ENCODE results near the gene ATP6V0D1. TPM values are rescaled to one million over a fixed set of nuclear protein-coding genes. Genes with fewer than 3 reads are reported as not detected.
A peak's percentile ranks its signal among the peaks of the same experiment; 100 is the strongest.

The ATP6V0D1 gene
- polyA plus RNA-seq, 1 donor from 2014 or later, result 188 TPM

DNA sequence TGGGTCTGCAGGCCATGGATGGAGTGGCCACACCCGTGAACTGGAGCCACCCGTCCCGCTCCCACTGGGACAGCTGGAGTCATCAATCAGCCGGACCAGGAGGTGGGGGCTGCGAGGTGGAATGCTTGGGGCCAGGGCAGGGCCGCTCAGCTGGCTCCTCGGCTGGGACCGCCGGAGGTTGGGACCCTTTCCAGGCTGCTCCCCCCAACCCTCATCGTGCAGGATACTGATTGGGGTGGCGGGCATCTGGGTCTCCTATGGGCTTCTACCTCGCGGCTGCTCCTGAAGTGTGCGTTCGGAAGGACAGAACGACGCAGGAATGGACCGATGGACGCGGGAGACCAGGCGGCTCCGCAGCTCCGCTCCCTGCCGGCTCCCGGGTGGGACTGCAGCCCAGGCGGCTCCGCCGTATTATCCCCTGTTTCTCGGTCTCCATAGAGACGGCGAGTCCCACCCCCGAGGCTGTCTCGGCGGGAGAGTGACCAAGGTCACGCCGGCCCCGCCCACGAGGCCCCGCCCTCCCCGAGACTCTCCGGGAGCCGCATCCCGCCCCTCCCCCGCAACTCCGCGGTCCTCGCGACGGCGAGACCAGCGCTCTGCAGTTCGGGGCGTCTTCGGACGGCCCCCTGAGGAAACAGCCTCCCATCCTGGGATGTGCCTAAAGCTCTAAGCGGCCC is 87.7 kb downstream of the ATP6V0D1 start, which contains the start of gene TPPP3:
Gene TPPP3 (minus strand): TSS at position 388 of the 677 bp plus-strand sequence. CDS start 2,387 bp downstream, outside the sequence.
- no peaks in the 10 kb centered on the region for H3F3A ChIP-seq (ENCODE audit: insufficient read depth, low read length, poor library complexity, severe bottlenecking)
- no peaks in the 10 kb centered on the region for H3K27me3 ChIP-seq (ENCODE audit: insufficient read depth, low read depth, low read length)
- no peaks in the 10 kb centered on the region for H3K9me3 ChIP-seq (ENCODE audit: low read length)
- no peaks in the 10 kb centered on the region for H3K79me2 ChIP-seq (replicated peaks; ENCODE audit: insufficient read depth, low read length)
- no peak within 1 kb of the TSS for H3K9ac ChIP-seq (ENCODE audit: low read length)
- H3K36me3 ChIP-seq (ENCODE audit: insufficient read depth, low read length), result no peaks in the 10 kb centered on the region
- H3K9me2 ChIP-seq (ENCODE audit: insufficient read depth, low read length), result no peaks in the 10 kb centered on the region
- H3K27ac ChIP-seq (ENCODE audit: low read length), result no peak within 1 kb of the TSS
- H3K4me3 ChIP-seq (ENCODE audit: low read length), result peak within 1 kb of the TSS; percentile 50
- no peaks in the 10 kb centered on the region for H4K20me1 ChIP-seq (ENCODE audit: insufficient read depth)
- H2AFZ ChIP-seq (ENCODE audit: low read depth, low read length), result no peak within 1 kb of the TSS
- H3K4me2 ChIP-seq (ENCODE audit: low read length), result no peak within 1 kb of the TSS
- TF ChIP-seq POLR2AphosphoS5 (IDR thresholded peaks at IDR 0.05) (no peak), EZH2 (IDR thresholded peaks at IDR 0.05; ENCODE audit: borderline replicate concordance, insufficient read depth, low read length, poor library complexity, severe bottlenecking) (no peak), EP300 (conservative IDR thresholded peaks at IDR 0.05; ENCODE audit: poor library complexity, severe bottlenecking) (no peak), SMC3 (conservative IDR thresholded peaks at IDR 0.05; ENCODE audit: poor library complexity) (peak; percentile 27), TAF1 (IDR thresholded peaks at IDR 0.05; ENCODE audit: low read depth) (no peak), REST (IDR thresholded peaks at IDR 0.05; ENCODE audit: borderline replicate concordance) (no peak), RAD21 (conservative IDR thresholded peaks at IDR 0.05) (peak; percentile 16), MXI1 (conservative IDR thresholded peaks at IDR 0.05; ENCODE audit: poor library complexity, severe bottlenecking) (no peak)
- TF ChIP-seq, protein P1, sequence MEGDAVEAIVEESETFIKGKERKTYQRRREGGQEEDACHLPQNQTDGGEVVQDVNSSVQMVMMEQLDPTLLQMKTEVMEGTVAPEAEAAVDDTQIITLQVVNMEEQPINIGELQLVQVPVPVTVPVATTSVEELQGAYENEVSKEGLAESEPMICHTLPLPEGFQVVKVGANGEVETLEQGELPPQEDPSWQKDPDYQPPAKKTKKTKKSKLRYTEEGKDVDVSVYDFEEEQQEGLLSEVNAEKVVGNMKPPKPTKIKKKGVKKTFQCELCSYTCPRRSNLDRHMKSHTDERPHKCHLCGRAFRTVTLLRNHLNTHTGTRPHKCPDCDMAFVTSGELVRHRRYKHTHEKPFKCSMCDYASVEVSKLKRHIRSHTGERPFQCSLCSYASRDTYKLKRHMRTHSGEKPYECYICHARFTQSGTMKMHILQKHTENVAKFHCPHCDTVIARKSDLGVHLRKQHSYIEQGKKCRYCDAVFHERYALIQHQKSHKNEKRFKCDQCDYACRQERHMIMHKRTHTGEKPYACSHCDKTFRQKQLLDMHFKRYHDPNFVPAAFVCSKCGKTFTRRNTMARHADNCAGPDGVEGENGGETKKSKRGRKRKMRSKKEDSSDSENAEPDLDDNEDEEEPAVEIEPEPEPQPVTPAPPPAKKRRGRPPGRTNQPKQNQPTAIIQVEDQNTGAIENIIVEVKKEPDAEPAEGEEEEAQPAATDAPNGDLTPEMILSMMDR (IDR thresholded peaks at IDR 0.05; ENCODE audit: poor library complexity, severe bottlenecking), result peak; percentile 61

- Histone ChIP-seq H3K27me3 (ENCODE audit: insufficient read depth, low read depth, low read length) (no peaks in the 10 kb centered on the region), H3K79me2 (replicated peaks; ENCODE audit: insufficient read depth, low read length) (no peaks in the 10 kb centered on the region), H3K4me3 (ENCODE audit: low read length) (peak overlapping the region; percentile 50), H3K9me3 (ENCODE audit: low read length) (no peaks in the 10 kb centered on the region), H3K27ac (ENCODE audit: low read length) (no peak overlapping the region), H3K4me2 (ENCODE audit: low read length) (no peak overlapping the region), H4K20me1 (ENCODE audit: insufficient read depth) (no peaks in the 10 kb centered on the region), H3F3A (ENCODE audit: insufficient read depth, low read length, poor library complexity, severe bottlenecking) (no peaks in the 10 kb centered on the region), H3K36me3 (ENCODE audit: insufficient read depth, low read length) (no peaks in the 10 kb centered on the region), H3K9me2 (ENCODE audit: insufficient read depth, low read length) (no peaks in the 10 kb centered on the region), H3K9ac (ENCODE audit: low read length) (no peak overlapping the region), H2AFZ (ENCODE audit: low read depth, low read length) (no peak overlapping the region)
- TF ChIP-seq EP300 (conservative IDR thresholded peaks at IDR 0.05; ENCODE audit: poor library complexity, severe bottlenecking) (no peak), REST (IDR thresholded peaks at IDR 0.05; ENCODE audit: borderline replicate concordance) (no peak), MXI1 (conservative IDR thresholded peaks at IDR 0.05; ENCODE audit: poor library complexity, severe bottlenecking) (no peak), RAD21 (conservative IDR thresholded peaks at IDR 0.05) (no peak), SMC3 (conservative IDR thresholded peaks at IDR 0.05; ENCODE audit: poor library complexity) (no peak), EZH2 (IDR thresholded peaks at IDR 0.05; ENCODE audit: borderline replicate concordance, insufficient read depth, low read length, poor library complexity, severe bottlenecking) (no peak), TAF1 (IDR thresholded peaks at IDR 0.05; ENCODE audit: low read depth) (no peak)
Measured at GRCh38 chr16:67392301-67393059, 88.5 kb downstream of the ATP6V0D1 start.
